Vagina (tissue), 2 donors: ENCODE data around the gene PSMA7.

ENCODE experiments used
- CTCF ChIP-seq, 3 experiments: fragments of 450-650 bp in 2 of 3; fragments of 200-600 bp in 1 of 3; sonication (generic) in 1 of 3; IDR thresholded peaks; one replicate each; pipeline ENCODE4 v1.5.1; 2017 to 2019; ENCODE audit warnings: antibody characterized with exemption in 3 of 3, mild to moderate bottlenecking in 2 of 3, moderate library complexity in 2 of 3
- POLR2AphosphoS5 ChIP-seq, 2 donors: sonication (generic); formaldehyde crosslinking; IDR thresholded peaks; one replicate each; pipeline ENCODE4 v1.9.0; 2017; ENCODE audit warnings: antibody characterized with exemption in 2 of 2, mild to moderate bottlenecking in 2 of 2, low read depth in 1 of 2; ENCODE audit not compliant: insufficient read depth in 1 of 2

GRCh38 chr20:62114894-62115293 lies 28.3 kb downstream of the PSMA7 start:
- TF ChIP-seq CTCF (IDR thresholded peaks at IDR 0.05) = no peak
- TF ChIP-seq POLR2AphosphoS5 (IDR thresholded peaks at IDR 0.05; ENCODE audit: insufficient read depth in 1 of 2, low read depth in 1 of 2) = no peak
